B cell (primary cell): ENCODE data around the gene HS3ST5. TPM values are rescaled to one million over a fixed set of nuclear protein-coding genes. Genes with fewer than 3 reads are reported as not detected.

Source experiments
- ATAC-seq: fragments of 200-7000 bp; cut with Tn5 transposase; one replicate; pipeline ENCODE4 v1.10.0; 2021; ENCODE audit warnings: low read depth, mild to moderate bottlenecking, moderate number of reproducible peaks, moderate library complexity
- CTCF ChIA-PET: fragments of 350-600 bp; sonication (Branson Sonifier 250); formaldehyde crosslinking; loops from one replicate; lab custom pipeline; 2021; ENCODE audit warnings: antibody characterized with exemption, inconsistent platforms; lab: Charles Lee
- POLR2A ChIA-PET: fragments of 350-600 bp; sonication (Branson Sonifier 250); formaldehyde crosslinking; loops from one replicate; lab custom pipeline; 2021; ENCODE audit warnings: antibody characterized with exemption; lab: Charles Lee
- DNase-seq: peaks from one replicate; pipeline ENCODE4 v3.0.0; 2013
- H2AFZ ChIP-seq: 2 replicates; pipeline ENCODE4 v1.6.1; 2012; ENCODE audit warnings: mild to moderate bottlenecking, low read depth, low read length; ENCODE audit not compliant: insufficient read depth, poor library complexity, severe bottlenecking
- H3K27ac ChIP-seq, 2 donors: 1 replicate in 1 of 2; 2 replicates in 1 of 2; pipeline ENCODE4 v1.5.1; 2012 to 2013; ENCODE audit warnings: low read length in 2 of 2, mild to moderate bottlenecking in 2 of 2, moderate library complexity in 1 of 2
- H3K27me3 ChIP-seq, 4 experiments: fragments of 200-600 bp in 1 of 4; sonication (generic) in 1 of 4; replicated peaks in 1 of 4; 1 replicate in 2 of 4; 2 replicates in 2 of 4; pipeline versions ENCODE4 v1.6.1 to v1.7.0; 2013 to 2016; ENCODE audit warnings: low read length in 3 of 4, mild to moderate bottlenecking in 2 of 4, mixed read lengths in 1 of 4, moderate library complexity in 1 of 4; ENCODE audit not compliant: insufficient read depth in 4 of 4, control insufficient read depth in 3 of 4; ENCODE audit errors: control extremely low read depth in 1 of 4
- H3K36me3 ChIP-seq, 2 experiments: replicated peaks in 1 of 2; 1 replicate in 1 of 2; 2 replicates in 1 of 2; pipeline versions ENCODE4 v1.6.1 to v1.7.1; 2013; ENCODE audit warnings: low read length in 1 of 2; ENCODE audit not compliant: insufficient read depth in 2 of 2, control insufficient read depth in 1 of 2; ENCODE audit errors: control extremely low read depth in 1 of 2, extremely low read depth in 1 of 2
- H3K4me1 ChIP-seq, 2 donors: fragments of 200-600 bp in 1 of 2; sonication (generic) in 1 of 2; 1 replicate in 1 of 2; 2 replicates in 1 of 2; pipeline versions ENCODE4 v1.5.1 to v1.6.1; 2013 to 2017; ENCODE audit warnings: low read length in 2 of 2; ENCODE audit not compliant: control insufficient read depth in 2 of 2, insufficient read depth in 2 of 2
- H3K4me2 ChIP-seq: replicated peaks from 2 replicates; pipeline ENCODE3; 2012; ENCODE audit warnings: mild to moderate bottlenecking, low read depth, low read length; ENCODE audit not compliant: poor library complexity, severe bottlenecking
- H3K4me3 ChIP-seq, 5 experiments: fragments of 200-600 bp in 1 of 5; sonication (generic) in 1 of 5; 1 replicate in 3 of 5; 2 replicates in 2 of 5; pipeline versions ENCODE4 v1.5.1 to v1.7.0; 2011 to 2016; ENCODE audit warnings: low read length in 4 of 5, mild to moderate bottlenecking in 4 of 5, low read depth in 2 of 5, control low read depth in 1 of 5, moderate library complexity in 1 of 5; ENCODE audit not compliant: insufficient read depth in 1 of 5; ENCODE audit errors: control extremely low read depth in 1 of 5, extremely low read depth in 1 of 5
- H3K79me2 ChIP-seq: fragments of 200-600 bp; sonication (generic); one replicate; pipeline ENCODE4 v1.6.0; 2016; ENCODE audit warnings: low read length; ENCODE audit not compliant: control insufficient read depth, insufficient read depth
- H3K9ac ChIP-seq: fragments of 200-600 bp; sonication (generic); 2 replicates; pipeline ENCODE4 v1.6.1; 2017; ENCODE audit warnings: mild to moderate bottlenecking, low read length, moderate library complexity
- H3K9me3 ChIP-seq, 3 donors: one replicate each; pipeline versions ENCODE4 v1.6.1 to v1.7.1; 2013; ENCODE audit warnings: low read length in 2 of 3; ENCODE audit not compliant: control insufficient read depth in 2 of 3, insufficient read depth in 1 of 3; ENCODE audit errors: control extremely low read depth in 1 of 3
- H4K20me1 ChIP-seq: 2 replicates; pipeline ENCODE4 v1.6.0; 2012; ENCODE audit warnings: mild to moderate bottlenecking, low read length; ENCODE audit not compliant: insufficient read depth, control insufficient read depth, poor library complexity, severe bottlenecking
- H3K27ac Mint-ChIP-seq: one replicate; pipeline ENCODE4 v1.8.0; 2021; ENCODE audit warnings: mixed read lengths
- H3K27me3 Mint-ChIP-seq: one replicate; pipeline ENCODE4 v1.8.0; 2021; ENCODE audit warnings: mixed read lengths
- H3K4me1 Mint-ChIP-seq: one replicate; pipeline ENCODE4 v1.8.0; 2021; ENCODE audit warnings: mixed read lengths
- H3K4me3 Mint-ChIP-seq: one replicate; pipeline ENCODE4 v1.8.0; 2021; ENCODE audit warnings: mixed read lengths
- H3K9me3 Mint-ChIP-seq: one replicate; pipeline ENCODE4 v1.8.0; 2022; ENCODE audit warnings: mixed read lengths; ENCODE audit not compliant: insufficient read depth
- EZH2 ChIP-seq: IDR thresholded peaks from 2 replicates; pipeline ENCODE4 v1.6.1; 2012; ENCODE audit warnings: borderline replicate concordance, low read depth, mild to moderate bottlenecking, moderate library complexity, low read length; ENCODE audit not compliant: insufficient read depth, poor library complexity, severe bottlenecking
- WGBS: methylation state at CpG from one replicate; pipeline ENCODE4 v1.1.5; 2013; ENCODE audit warnings: missing lambda C conversion rate; ENCODE audit not compliant: insufficient coverage; 5-methylcytosine and 5-hydroxymethylcytosine counted together
- intact Hi-C: fragments of 100-400 bp; cut with micrococcal nuclease; formaldehyde crosslinking; loops from one replicate; pipeline ENCODE4 v1.10.0; 2022
- polyA plus RNA-seq: library from polyadenylated mRNA; depleted of rRNA; stranded (reverse); fragments of >200 nt; gene quantifications from 2 replicates; pipeline ENCODE4 v1.2.3, GENCODE V29; 2012
- total RNA-seq, 2 donors: library from RNA; stranded (reverse); fragments of 120-200 nt in 1 of 2; gene quantifications; 1 replicate in 1 of 2; 2 replicates in 1 of 2; pipeline versions ENCODE4 v1.2.3 to v1.2.4, GENCODE V29; 2013 to 2022
- TF ChIP-seq, protein P1 (sequence below): fragments of 200-600 bp; IDR thresholded peaks from one replicate; pipeline ENCODE4 v1.8.0; 2022; ENCODE audit warnings: antibody characterized with exemption, mild to moderate bottlenecking

Gene HS3ST5
- total and polyA plus RNA-seq, 2 donors (not counting 1 experiment from before 2014, with no cell fraction given): not detected

DNA sequence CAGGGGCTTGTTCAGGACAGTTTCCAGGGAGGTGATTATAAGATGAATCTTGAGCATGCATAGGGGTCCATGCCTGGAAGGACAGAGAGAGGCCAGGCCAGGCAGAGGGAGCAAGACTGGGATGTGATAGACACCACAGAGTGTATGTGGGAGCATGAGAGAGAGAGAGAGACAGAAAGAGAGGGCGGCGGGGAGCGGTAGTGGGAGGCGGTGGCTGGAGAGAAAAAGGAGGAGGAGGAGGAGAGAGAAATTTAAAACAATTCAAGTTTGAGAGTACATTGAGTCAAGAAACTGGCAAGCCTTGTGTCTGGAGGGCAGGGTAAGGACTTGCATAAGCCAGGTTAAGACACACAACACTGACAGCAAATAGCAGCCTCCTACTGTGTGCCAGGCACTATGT lies 209.0 kb downstream of the HS3ST5 start:
- Mint-ChIP-seq H3K4me3 (no peak overlapping the region), H3K9me3 (no peaks in the 10 kb centered on the region), H3K27me3 (peaks cover 4% of the 10 kb centered on the region), H3K27ac (no peak overlapping the region), H3K4me1 (no peaks in the 10 kb centered on the region)
- no peak overlapping the region for H3K9ac ChIP-seq
- no peaks in the 10 kb centered on the region for H3K36me3 ChIP-seq
- ATAC-seq: no peak
- no peaks in the 10 kb centered on the region for H3K27me3 ChIP-seq
- no peaks in the 10 kb centered on the region for H3K4me1 ChIP-seq
- WGBS: 98% methylated on average over 4 of the region's 4 CpGs
- no peak overlapping the region for H3K27ac ChIP-seq
- no peak for TF ChIP-seq EZH2
- TF ChIP-seq, protein P1, sequence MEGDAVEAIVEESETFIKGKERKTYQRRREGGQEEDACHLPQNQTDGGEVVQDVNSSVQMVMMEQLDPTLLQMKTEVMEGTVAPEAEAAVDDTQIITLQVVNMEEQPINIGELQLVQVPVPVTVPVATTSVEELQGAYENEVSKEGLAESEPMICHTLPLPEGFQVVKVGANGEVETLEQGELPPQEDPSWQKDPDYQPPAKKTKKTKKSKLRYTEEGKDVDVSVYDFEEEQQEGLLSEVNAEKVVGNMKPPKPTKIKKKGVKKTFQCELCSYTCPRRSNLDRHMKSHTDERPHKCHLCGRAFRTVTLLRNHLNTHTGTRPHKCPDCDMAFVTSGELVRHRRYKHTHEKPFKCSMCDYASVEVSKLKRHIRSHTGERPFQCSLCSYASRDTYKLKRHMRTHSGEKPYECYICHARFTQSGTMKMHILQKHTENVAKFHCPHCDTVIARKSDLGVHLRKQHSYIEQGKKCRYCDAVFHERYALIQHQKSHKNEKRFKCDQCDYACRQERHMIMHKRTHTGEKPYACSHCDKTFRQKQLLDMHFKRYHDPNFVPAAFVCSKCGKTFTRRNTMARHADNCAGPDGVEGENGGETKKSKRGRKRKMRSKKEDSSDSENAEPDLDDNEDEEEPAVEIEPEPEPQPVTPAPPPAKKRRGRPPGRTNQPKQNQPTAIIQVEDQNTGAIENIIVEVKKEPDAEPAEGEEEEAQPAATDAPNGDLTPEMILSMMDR: no peak
- no peak overlapping the region for H2AFZ ChIP-seq
- H4K20me1 ChIP-seq: no peaks in the 10 kb centered on the region
- H3K9me3 ChIP-seq: peaks cover 0 to 2% (median 0%) of the 10 kb centered on the region in 3 donors
- DNase-seq: no peak
- H3K4me2 ChIP-seq: no peak overlapping the region
- no peaks in the 10 kb centered on the region for H3K79me2 ChIP-seq
- ChIA-PET CTCF (no interaction called here), POLR2A (no interaction called here)
- no peak overlapping the region for H3K4me3 ChIP-seq
- intact Hi-C loops: no loop called here

DNA sequence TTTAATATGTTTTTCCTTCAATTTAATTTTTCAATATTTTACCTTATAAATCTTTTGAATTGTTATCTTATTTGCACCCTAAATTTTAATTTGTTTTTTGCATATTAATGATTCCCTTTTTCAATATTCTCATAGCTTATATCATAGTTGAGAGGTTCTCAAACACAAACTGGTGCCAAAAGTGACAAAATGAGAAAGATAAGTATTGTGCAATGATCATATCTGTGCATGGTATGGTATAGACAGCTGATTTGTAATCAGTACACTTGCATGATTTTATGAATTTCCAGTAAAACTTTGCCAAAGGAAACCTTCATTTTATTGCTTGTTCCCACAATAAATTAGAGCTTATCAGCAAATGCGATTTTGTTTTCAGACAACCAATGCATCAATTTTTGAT lies 210.9 kb downstream of the HS3ST5 start:
- Histone ChIP-seq H3K4me2 (no peak overlapping the region), H3K79me2 (no peaks in the 10 kb centered on the region), H2AFZ (no peak overlapping the region), H3K27ac (no peak overlapping the region), H3K27me3 (no peaks in the 10 kb centered on the region), H3K4me3 (no peak overlapping the region), H4K20me1 (no peaks in the 10 kb centered on the region), H3K9me3 (peaks cover 0 to 2% (median 0%) of the 10 kb centered on the region in 3 donors), H3K4me1 (no peaks in the 10 kb centered on the region), H3K36me3 (no peaks in the 10 kb centered on the region), H3K9ac (no peak overlapping the region)
- H3K9me3 Mint-ChIP-seq: no peaks in the 10 kb centered on the region
- no peak for TF ChIP-seq EZH2
- TF ChIP-seq, protein P1: no peak
- no peak for ATAC-seq
- no CpG with 5 or more reads among the region's 1 CpG for WGBS
- DNase-seq: no peak
- ChIA-PET CTCF (no interaction called here), POLR2A (no interaction called here)
- no peak overlapping the region for H3K4me3 Mint-ChIP-seq
- no peak overlapping the region for H3K27ac Mint-ChIP-seq
- no peaks in the 10 kb centered on the region for H3K4me1 Mint-ChIP-seq
- intact Hi-C loops: no loop called here
- peaks cover 4% of the 10 kb centered on the region for H3K27me3 Mint-ChIP-seq
